ENCODE data around the gene OTUD7B. TPM values are rescaled to one million over a fixed set of nuclear protein-coding genes. Genes with fewer than 3 reads are reported as not detected.

The OTUD7B gene
- total and polyA plus RNA-seq, 12 donors: 5.7 to 45.7 (median 19.8) TPM

- intact Hi-C loops (cut with DNase I): no loop called here
- Histone ChIP-seq H3K4me1 (replicated peaks in 1 of 2) (no peaks in the 10 kb centered on the region), H3K27me3 (no peaks in the 10 kb centered on the region), H3K4me3 (no peak overlapping the region), H3K36me3 (replicated peaks in 1 of 2) (no peaks in the 10 kb centered on the region), H3K9me3 (replicated peaks in 1 of 3) (no peaks in the 10 kb centered on the region), H3K27ac (no peak overlapping the region)
- 95 to 100% (median 100%) methylated on average over 1 of the region's 1 CpG for WGBS, 4 donors
- TF ChIP-seq POLR2A (IDR thresholded peaks at IDR 0.05): no peak
- DNase-seq: no peak
Observed at GRCh38 chr1:150028322-150028721, 17.8 kb upstream of the OTUD7B start.

DNA sequence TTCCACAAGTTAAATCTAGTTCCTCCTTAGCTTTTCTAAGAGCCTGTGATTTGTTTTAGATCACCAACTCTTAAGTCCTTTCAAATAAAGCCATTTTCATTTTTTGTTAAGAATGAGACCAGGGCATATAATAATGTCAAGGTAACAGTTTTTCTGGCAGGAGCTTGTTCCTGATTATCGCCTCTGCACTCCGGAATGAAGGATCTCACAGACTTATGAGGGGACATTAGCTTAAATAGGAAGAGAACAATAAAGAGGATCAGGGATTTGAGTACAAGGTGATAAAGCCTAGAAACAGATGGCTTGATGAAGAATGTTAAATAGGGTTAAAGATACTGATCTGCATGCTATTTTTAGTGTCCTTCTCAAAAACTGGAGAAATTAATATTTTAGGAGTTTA is 13.6 kb upstream of the OTUD7B start:
- Histone ChIP-seq H3K27me3 (no peaks in the 10 kb centered on the region), H3K4me3 (no peak overlapping the region), H3K27ac (no peak overlapping the region), H3K9me3 (replicated peaks in 1 of 3) (no peaks in the 10 kb centered on the region), H3K4me1 (replicated peaks in 1 of 2) (no peaks in the 10 kb centered on the region), H3K36me3 (replicated peaks in 1 of 2) (no peaks in the 10 kb centered on the region)
- intact Hi-C loops (cut with DNase I): no loop called here
- WGBS, 4 donors: 44 to 61% (median 57%) methylated on average over 2 of the region's 2 CpGs
- no peak for DNase-seq
- no peak for TF ChIP-seq POLR2A (IDR thresholded peaks at IDR 0.05)
- TF ChIP-seq CTCF (IDR thresholded peaks at IDR 0.05): no peak

DNA sequence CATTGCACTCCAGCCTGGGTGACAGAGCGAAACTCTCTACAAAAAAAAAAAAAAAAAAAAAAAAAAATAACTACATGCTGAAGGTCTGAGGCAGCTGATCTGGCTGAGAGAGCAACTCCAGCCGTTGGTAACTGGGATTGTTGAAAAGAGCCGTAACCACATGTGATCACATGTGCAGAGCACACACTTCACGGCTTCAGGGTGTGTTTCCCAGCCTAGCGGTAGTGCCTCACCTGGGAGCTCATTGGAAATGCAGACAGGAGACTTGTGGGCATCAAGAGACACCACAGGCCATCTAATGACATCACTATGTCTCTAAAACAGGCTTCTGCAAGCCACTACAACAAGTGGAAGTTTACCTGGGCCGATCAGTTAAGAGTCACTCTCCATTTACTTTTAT is 11.8 kb upstream of the OTUD7B start:
- H3K36me3 ChIP-seq (replicated peaks in 1 of 2): no peaks in the 10 kb centered on the region
- no peak overlapping the region for H3K27ac ChIP-seq
- no peak for DNase-seq
- H3K9me3 ChIP-seq (replicated peaks in 1 of 3): no peaks in the 10 kb centered on the region
- intact Hi-C loops (cut with DNase I): no loop called here
- H3K27me3 ChIP-seq: no peaks in the 10 kb centered on the region
- WGBS, 4 donors: 84 to 90% (median 87%) methylated on average over 6 of the region's 6 CpGs
- H3K4me3 ChIP-seq: no peak overlapping the region
- TF ChIP-seq CTCF (IDR thresholded peaks at IDR 0.05) (no peak), POLR2A (IDR thresholded peaks at IDR 0.05) (no peak)
- H3K4me1 ChIP-seq (replicated peaks in 1 of 2): no peaks in the 10 kb centered on the region

- Histone ChIP-seq H3K4me1 (replicated peaks in 1 of 2) (no peaks in the 10 kb centered on the region), H3K27me3 (no peaks in the 10 kb centered on the region), H3K36me3 (replicated peaks in 1 of 2) (no peaks in the 10 kb centered on the region), H3K27ac (no peak overlapping the region), H3K9me3 (replicated peaks in 1 of 3) (no peaks in the 10 kb centered on the region), H3K4me3 (no peak overlapping the region)
- intact Hi-C loops (cut with DNase I): no loop called here
- WGBS, 4 donors: 69 to 73% (median 72%) methylated on average over 5 of the region's 5 CpGs
- TF ChIP-seq CTCF (IDR thresholded peaks at IDR 0.05) (no peak), POLR2A (IDR thresholded peaks at IDR 0.05) (no peak)
- no peak for DNase-seq
Observed at GRCh38 chr1:150021191-150021694, 10.7 kb upstream of the OTUD7B start.

GRCh38 chr1:150020711-150021110 is 10.2 kb upstream of the OTUD7B start:
- Histone ChIP-seq H3K27ac (no peak overlapping the region), H3K4me3 (no peak overlapping the region), H3K4me1 (replicated peaks in 1 of 2) (no peaks in the 10 kb centered on the region), H3K27me3 (no peaks in the 10 kb centered on the region), H3K9me3 (replicated peaks in 1 of 3) (no peaks in the 10 kb centered on the region), H3K36me3 (replicated peaks in 1 of 2) (no peaks in the 10 kb centered on the region)
- DNase-seq: no peak
- TF ChIP-seq POLR2A (IDR thresholded peaks at IDR 0.05) (no peak), CTCF (IDR thresholded peaks at IDR 0.05) (no peak)
- intact Hi-C loops (cut with DNase I): no loop called here
- WGBS, 4 donors: 86 to 97% (median 94%) methylated on average over 2 of the region's 2 CpGs

Data from adrenal gland (tissue), 12 donors.